Activated naive CD4-positive, alpha-beta T cell treated with anti-CD3 and anti-CD28 coated beads, Interleukin-2, amount 10 ng/mL, durations not matched to agents 5 hours and 36 hours (primary cell): ENCODE results near the gene ALB. TPM values are rescaled to one million over a fixed set of nuclear protein-coding genes. Genes with fewer than 3 reads are reported as not detected.

Experiments used
- total RNA-seq, 2 experiments: library from RNA; stranded (reverse); gene quantifications; one replicate each; pipeline ENCODE4 v1.2.3, GENCODE V29; 2021

ALB gene
- not detected for total RNA-seq

DNA sequence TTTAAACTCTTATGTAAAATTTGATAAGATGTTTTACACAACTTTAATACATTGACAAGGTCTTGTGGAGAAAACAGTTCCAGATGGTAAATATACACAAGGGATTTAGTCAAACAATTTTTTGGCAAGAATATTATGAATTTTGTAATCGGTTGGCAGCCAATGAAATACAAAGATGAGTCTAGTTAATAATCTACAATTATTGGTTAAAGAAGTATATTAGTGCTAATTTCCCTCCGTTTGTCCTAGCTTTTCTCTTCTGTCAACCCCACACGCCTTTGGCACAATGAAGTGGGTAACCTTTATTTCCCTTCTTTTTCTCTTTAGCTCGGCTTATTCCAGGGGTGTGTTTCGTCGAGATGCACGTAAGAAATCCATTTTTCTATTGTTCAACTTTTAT, at the start of gene ALB:
ALB (plus strand) TSS at position 246 of the 400 bp plus-strand sequence; CDS start at position 287, 41 bp downstream.

GRCh38 chr4:73435984-73436383, 31.9 kb downstream of the ALB start, which contains the start of gene AFP:
TSS of gene AFP (plus strand) at chr4:73436221. CDS start at chr4:73436263, 42 bp downstream.

Other genes with a start within 250 kb of the ALB start
- 10 to 100 TPM; 49.2 to 51.0 TPM for gene ANKRD17, start 145.5 kb upstream of the ALB start, total RNA-seq
- not detected for gene AFP, start 31.9 kb downstream of the ALB start, total RNA-seq
- gene AFM, start 77.5 kb downstream of the ALB start, total RNA-seq: not detected
- gene RASSF6, start 216.1 kb downstream of the ALB start, total RNA-seq: not detected